Neural crest cell (in vitro differentiated cells): Measurements from ENCODE around the gene BTBD10. TPM values are rescaled to one million over a fixed set of nuclear protein-coding genes. Genes with fewer than 3 reads are reported as not detected.

Source experiments
- DNase-seq: peaks from one replicate; pipeline ENCODE4 v3.0.0; 2021; ENCODE audit warnings: low read depth, mixed read lengths, low spot score
- H3K27ac Mint-ChIP-seq: one replicate; pipeline ENCODE4 v1.8.0; 2021; ENCODE audit warnings: mild to moderate bottlenecking, mixed read lengths; ENCODE audit not compliant: unreplicated experiment
- H3K27me3 Mint-ChIP-seq: 2 replicates; pipeline ENCODE4 v1.8.0; 2021; ENCODE audit warnings: low read depth, mild to moderate bottlenecking, mixed read lengths
- H3K36me3 Mint-ChIP-seq: 2 replicates; pipeline ENCODE4 v1.8.0; 2021; ENCODE audit warnings: low read depth, mild to moderate bottlenecking, mixed read lengths
- H3K4me1 Mint-ChIP-seq: 2 replicates; pipeline ENCODE4 v1.8.0; 2021; ENCODE audit warnings: mixed read lengths
- H3K4me3 Mint-ChIP-seq: one replicate; pipeline ENCODE4 v1.8.0; 2021; ENCODE audit warnings: mild to moderate bottlenecking, mixed read lengths
- H3K9me3 Mint-ChIP-seq: 2 replicates; pipeline ENCODE4 v1.8.0; 2021; ENCODE audit warnings: mixed read lengths
- CTCF ChIP-seq: fragments of 200-600 bp; sonication (generic); conservative IDR thresholded peaks from 2 replicates; pipeline ENCODE4 v1.5.0; 2021; ENCODE audit warnings: antibody characterized with exemption, mild to moderate bottlenecking
- total RNA-seq: library from RNA; stranded (reverse); gene quantifications from 2 replicates; pipeline ENCODE4 v1.2.1, GENCODE V29; 2021

The BTBD10 gene
- total RNA-seq, 1 donor from 2014 or later: 29.0 TPM

GRCh38 chr11:13429836-13430235 is 33.2 kb downstream of the BTBD10 start:
- Mint-ChIP-seq H3K36me3 (peaks cover 33% of the 10 kb centered on the region), H3K9me3 (peaks cover 15% of the 10 kb centered on the region), H3K4me1 (peaks cover 22% of the 10 kb centered on the region), H3K27ac (no peak overlapping the region), H3K27me3 (no peaks in the 10 kb centered on the region), H3K4me3 (no peak overlapping the region)
- no peak for DNase-seq
- no peak for TF ChIP-seq CTCF

- no peak for TF ChIP-seq CTCF
- Mint-ChIP-seq H3K4me1 (peaks cover 17% of the 10 kb centered on the region), H3K4me3 (no peak overlapping the region), H3K27ac (no peak overlapping the region), H3K36me3 (peaks cover 37% of the 10 kb centered on the region), H3K9me3 (peaks cover 15% of the 10 kb centered on the region), H3K27me3 (no peaks in the 10 kb centered on the region)
- no peak for DNase-seq
Observed at GRCh38 chr11:13429288-13429687, 33.7 kb downstream of the BTBD10 start.

- Mint-ChIP-seq H3K27ac (no peak overlapping the region), H3K36me3 (peaks cover 37% of the 10 kb centered on the region), H3K4me1 (peaks cover 4% of the 10 kb centered on the region), H3K9me3 (peaks cover 15% of the 10 kb centered on the region), H3K27me3 (no peaks in the 10 kb centered on the region), H3K4me3 (no peak overlapping the region)
- TF ChIP-seq CTCF: no peak
- DNase-seq: no peak
Observed at GRCh38 chr11:13427440-13427839, 35.6 kb downstream of the BTBD10 start.

GRCh38 chr11:13423372-13423771 is 39.6 kb downstream of the BTBD10 start:
- Mint-ChIP-seq H3K4me3 (no peak overlapping the region), H3K27ac (no peak overlapping the region), H3K27me3 (no peaks in the 10 kb centered on the region), H3K4me1 (no peaks in the 10 kb centered on the region), H3K36me3 (peaks cover 22% of the 10 kb centered on the region), H3K9me3 (peaks cover 7% of the 10 kb centered on the region)
- DNase-seq: no peak
- no peak for TF ChIP-seq CTCF

- Mint-ChIP-seq H3K9me3 (no peaks in the 10 kb centered on the region), H3K27me3 (no peaks in the 10 kb centered on the region), H3K36me3 (peaks cover 24% of the 10 kb centered on the region), H3K4me3 (no peak overlapping the region), H3K4me1 (no peaks in the 10 kb centered on the region), H3K27ac (no peak overlapping the region)
- TF ChIP-seq CTCF: no peak
- no peak for DNase-seq
Observed at GRCh38 chr11:13421561-13421960, 41.5 kb downstream of the BTBD10 start.

GRCh38 chr11:13415201-13415600 is 47.8 kb downstream of the BTBD10 start:
- TF ChIP-seq CTCF: no peak
- Mint-ChIP-seq H3K9me3 (no peaks in the 10 kb centered on the region), H3K27ac (no peak overlapping the region), H3K27me3 (no peaks in the 10 kb centered on the region), H3K4me1 (no peaks in the 10 kb centered on the region), H3K4me3 (no peak overlapping the region), H3K36me3 (peaks cover 27% of the 10 kb centered on the region)
- no peak for DNase-seq
